NCI-H345 treated with DMSO at 0.1 percent for 48 hours (cell line): ENCODE data around the gene SMAP1.

Experiments used
- DNase-seq: peaks from one replicate; lab custom pipeline; 2025; ENCODE audit not compliant: unreplicated experiment; lab: John Stamatoyannopoulos, UW

The SMAP1 gene

GRCh38 chr6:70680396-70680795 is 12.7 kb downstream of the SMAP1 start:
- no peak for DNase-seq

GRCh38 chr6:70684794-70685493 is 17.3 kb downstream of the SMAP1 start:
- DNase-seq, result no peak

GRCh38 chr6:70685494-70686180 is 18.0 kb downstream of the SMAP1 start:
- DNase-seq, result no peak

GRCh38 chr6:70686548-70687133 is 19.0 kb downstream of the SMAP1 start:
- DNase-seq, result peak; percentile 28

- no peak for DNase-seq
Measured at GRCh38 chr6:70693887-70694286, 26.2 kb downstream of the SMAP1 start.

- no peak for DNase-seq
Measured at GRCh38 chr6:70694371-70694770, 26.7 kb downstream of the SMAP1 start.

- DNase-seq, result no peak
Measured at GRCh38 chr6:70700922-70701876, 33.5 kb downstream of the SMAP1 start.

GRCh38 chr6:70705772-70706171 is 38.1 kb downstream of the SMAP1 start:
- DNase-seq, result no peak

- DNase-seq, result peak; percentile 20
Measured at GRCh38 chr6:70706491-70707123, 38.9 kb downstream of the SMAP1 start.

GRCh38 chr6:70707893-70708292 is 40.2 kb downstream of the SMAP1 start:
- no peak for DNase-seq

GRCh38 chr6:70708448-70708847 is 40.8 kb downstream of the SMAP1 start:
- no peak for DNase-seq

GRCh38 chr6:70709826-70710225 is 42.1 kb downstream of the SMAP1 start:
- DNase-seq, result no peak

- DNase-seq, result no peak
Measured at GRCh38 chr6:70714716-70715257, 47.1 kb downstream of the SMAP1 start.

- no peak for DNase-seq
Measured at GRCh38 chr6:70717038-70717801, 49.5 kb downstream of the SMAP1 start.

- DNase-seq, result no peak
Measured at GRCh38 chr6:70724524-70724923, 56.8 kb downstream of the SMAP1 start.

GRCh38 chr6:70725817-70726415 is 58.2 kb downstream of the SMAP1 start:
- DNase-seq, result no peak

GRCh38 chr6:70734381-70734780 is 66.7 kb downstream of the SMAP1 start:
- no peak for DNase-seq

- DNase-seq, result no peak
Measured at GRCh38 chr6:70734979-70735378, 67.3 kb downstream of the SMAP1 start.

- DNase-seq, result no peak
Measured at GRCh38 chr6:70735513-70735912, 67.8 kb downstream of the SMAP1 start.
